NCI-H446 treated with DMSO at 0.1 percent for 48 hours (cell line): ENCODE results near the gene GIPR.
A peak's percentile ranks its signal among the peaks of the same experiment; 100 is the strongest.

Source experiments
- DNase-seq: peaks from one replicate; lab custom pipeline; 2025; lab: John Stamatoyannopoulos, UW

GIPR gene

DNA sequence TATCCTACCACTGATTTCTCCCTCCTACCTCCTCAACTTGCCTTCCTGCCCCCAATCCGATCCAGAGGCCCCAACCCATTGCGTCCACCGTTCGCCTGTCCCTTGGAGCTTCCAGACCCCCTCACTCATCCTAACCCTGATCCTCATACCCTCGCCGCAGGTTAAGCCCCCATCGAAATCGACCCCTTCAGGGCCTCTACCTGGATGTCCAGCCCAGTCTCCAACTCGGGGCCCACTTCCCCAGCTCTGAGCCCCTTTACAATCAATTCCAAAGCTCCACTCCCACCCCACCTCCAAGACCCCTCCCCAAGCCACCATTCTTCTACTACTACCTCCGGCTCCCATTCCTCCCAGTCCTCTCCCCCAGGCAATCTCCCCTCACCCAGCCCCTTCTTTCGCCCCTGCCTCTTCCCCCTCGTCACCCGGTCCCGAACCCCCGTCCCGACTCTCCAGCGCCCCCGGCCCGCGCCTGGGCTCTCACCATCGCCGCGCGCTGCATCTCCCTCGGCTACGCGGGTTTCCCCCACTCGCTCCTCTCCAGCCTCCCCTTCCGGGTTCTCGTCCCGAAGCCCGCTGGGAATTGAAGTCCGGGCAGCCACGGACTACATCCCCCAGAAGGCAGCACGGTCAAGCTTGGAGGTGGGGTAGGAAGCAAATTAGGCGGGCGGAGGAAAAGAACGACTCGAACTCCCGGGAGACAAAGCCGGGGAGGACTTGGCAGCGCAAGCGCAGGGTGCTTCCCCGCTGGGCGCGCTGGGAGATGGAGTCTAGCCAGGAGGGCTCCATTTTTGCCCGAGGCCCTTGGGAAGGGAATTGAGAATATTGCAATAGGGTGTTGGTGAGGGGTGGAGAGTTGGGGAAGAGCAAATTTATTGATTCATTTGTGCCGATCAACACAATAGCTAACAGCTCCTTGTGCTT, 62.6 kb downstream of the GIPR start, which contains the start of gene FBXO46:
FBXO46 (minus strand) TSS at position 529 of the 921 bp plus-strand sequence. CDS start 17,401 bp downstream, outside the sequence.
- peak; percentile 98 for DNase-seq
